ENCODE results near the gene BCL2L11.

BCL2L11 gene

DNA sequence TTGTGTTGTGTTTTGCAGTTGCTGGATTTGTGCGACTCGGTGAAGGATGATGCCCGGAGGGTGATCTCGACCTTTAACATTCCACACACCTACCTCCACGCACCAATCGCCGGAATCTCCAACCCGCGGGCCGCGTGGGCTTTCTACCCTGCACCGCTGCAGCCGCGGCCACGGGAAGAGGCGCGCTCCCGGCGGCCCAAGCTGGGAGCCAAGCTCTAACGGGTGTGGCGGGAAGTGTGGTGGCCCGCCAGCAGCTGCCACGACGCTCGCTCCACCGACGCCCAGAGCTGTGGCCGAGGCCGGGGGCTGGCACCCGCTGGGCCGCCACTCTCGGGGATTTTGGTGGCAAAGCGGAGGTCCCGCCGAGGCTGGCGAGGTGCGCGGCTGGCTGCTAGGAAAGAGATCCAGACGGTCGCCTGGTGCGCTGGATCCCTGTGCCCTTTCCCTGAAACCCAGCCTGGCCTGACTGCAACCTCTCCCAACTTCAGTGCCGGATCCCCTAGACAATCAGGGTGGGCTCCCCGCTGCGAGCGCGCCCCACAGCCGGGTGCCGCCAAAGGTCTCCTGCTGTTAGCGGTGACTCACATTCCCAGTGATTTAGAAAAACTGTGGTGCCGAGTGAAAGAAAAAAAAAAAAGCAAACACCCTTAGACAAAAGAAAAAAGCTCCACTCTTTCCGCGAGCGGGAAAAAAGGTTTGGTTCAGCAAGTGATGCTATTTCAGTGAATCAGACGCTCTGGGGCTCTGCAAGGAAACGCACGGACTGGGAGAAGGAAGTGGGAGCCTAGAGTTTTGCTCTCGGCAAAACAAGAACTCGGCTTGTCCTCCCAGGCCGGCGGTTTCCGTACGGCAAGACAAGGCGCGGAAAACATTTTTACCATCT, 2.9 kb upstream of the BCL2L11 start:
- DNase-seq (ENCODE audit: low spot score): peak; percentile 19

DNA sequence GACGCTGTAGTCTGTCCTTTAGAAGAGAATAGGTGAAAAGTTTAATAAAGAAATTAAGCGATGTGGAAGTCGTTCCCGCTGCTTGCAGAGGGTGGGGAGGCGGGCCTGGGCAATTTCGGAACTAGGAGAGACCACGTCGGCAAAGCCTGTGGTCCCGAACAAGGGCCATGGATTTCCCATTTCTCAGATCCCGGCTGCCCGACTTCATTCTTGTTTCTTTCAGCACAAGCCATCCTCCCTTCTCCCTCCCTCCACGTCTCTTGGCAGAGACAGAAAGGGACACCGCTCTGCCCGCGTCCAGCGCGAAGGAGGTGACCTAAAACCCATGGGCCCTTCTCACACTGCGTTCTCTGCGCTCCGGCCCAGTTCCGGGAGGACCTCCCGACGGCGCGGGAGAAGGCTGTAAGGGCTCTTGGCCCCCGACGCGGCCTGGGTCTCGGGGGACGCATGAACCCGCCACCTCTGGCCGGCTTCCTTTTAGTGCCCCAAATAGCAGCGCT, 2.2 kb upstream of the BCL2L11 start:
- no peak for DNase-seq (ENCODE audit: low spot score)

DNA sequence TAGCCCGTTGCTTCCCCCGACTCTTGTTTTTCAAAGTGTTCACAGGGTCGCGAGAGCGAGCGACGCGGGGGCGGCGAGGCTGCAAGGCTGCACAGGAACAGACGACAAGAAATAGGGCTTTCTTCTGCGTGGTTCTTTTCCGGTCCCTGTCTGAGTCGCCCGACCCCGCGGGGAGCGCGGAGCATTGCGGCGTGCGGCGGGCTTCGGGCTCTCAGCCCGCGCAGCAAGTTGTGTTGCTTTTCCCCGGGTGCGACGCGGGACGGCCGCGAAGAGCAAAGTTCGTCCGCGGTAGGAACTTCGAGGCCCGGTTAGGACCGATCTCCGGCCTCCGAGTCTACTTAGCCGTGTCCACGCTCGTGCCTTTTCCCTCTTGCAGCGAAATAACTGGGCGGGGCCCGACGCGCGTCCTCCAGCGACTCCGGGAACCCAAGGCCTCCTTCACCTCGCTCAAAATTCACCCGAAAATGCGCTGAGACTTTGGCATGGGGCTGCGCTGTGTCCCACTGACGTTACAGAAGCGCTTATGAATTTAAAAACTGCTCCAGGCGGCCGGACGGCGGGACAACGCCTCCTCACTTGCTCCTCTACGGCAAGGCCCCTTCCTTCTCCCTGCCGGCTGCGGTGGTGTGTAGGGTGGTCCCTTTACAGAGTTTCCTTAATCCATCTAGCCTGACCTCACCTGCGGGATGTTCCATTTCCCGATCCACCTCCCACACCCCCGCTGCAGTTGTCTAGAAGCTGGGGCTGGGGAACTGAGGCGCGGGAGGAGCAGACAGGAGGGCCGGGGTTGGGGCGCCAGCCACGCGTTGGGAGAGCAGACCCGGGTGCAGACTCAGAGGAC, 1.5 kb upstream of the BCL2L11 start:
- DNase-seq (ENCODE audit: low spot score): peak; percentile 12

DNA sequence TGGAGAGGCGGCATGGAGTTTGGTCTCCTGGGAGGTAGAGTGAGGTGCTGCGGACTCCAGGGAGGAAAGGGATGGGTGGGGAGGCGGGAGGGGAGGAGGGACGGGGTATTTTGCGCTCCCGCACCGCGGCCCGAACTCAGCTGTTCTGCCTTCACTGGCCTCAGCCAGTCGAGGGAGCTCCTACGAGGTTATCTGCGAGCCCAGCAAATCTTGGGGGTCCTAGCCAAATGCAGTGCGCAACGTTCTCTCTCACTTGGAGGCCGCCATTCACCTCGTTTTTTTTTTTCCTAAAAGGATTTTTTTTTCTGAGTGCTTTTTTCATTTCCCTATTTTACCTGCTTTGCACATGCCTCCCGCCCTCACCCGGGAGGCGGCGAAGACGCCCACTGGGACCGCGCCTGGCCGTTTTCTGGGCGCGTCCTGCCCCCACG, 877 bp upstream of the BCL2L11 start:
- DNase-seq (ENCODE audit: low spot score): peak; percentile 15

DNA sequence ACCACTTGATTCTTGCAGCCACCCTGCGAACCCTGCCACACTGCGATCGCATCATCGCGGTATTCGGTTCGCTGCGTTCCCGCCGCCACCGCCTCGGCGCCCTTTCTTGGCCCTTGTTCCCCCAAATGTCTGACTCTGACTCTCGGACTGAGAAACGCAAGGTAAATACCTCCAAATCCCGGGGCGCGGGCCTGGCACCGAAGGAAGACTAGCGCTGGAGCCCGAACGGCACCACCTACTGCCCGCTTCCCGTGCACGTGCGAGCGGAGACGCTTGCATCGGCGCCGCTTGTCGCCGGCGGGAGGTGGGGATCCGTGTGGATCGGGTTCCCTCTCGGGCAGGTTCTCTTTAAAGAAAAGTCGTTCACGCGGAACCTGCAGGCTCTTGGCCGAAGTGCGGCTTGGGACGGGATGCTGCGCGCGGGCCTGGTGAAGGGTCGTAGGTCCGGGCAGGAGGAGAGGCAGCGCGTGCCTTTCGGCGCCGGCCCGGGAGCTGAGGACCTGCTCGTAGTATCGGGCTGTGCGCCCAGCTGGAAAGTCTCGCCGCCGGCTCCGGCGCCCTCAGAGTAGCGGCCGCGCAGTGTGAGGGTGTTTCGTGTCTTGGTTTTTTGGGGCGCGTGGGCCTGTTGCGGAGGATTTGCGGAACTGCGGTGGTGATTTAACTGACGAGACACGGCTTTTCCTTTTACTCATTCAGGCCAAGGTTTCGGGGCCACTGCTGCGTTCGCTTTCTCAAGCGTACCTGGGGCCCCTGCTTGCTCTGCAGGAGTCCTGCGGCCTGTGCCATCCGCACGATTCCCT, 514 bp downstream of the BCL2L11 start:
- DNase-seq (ENCODE audit: low spot score): peak; percentile 40

DNA sequence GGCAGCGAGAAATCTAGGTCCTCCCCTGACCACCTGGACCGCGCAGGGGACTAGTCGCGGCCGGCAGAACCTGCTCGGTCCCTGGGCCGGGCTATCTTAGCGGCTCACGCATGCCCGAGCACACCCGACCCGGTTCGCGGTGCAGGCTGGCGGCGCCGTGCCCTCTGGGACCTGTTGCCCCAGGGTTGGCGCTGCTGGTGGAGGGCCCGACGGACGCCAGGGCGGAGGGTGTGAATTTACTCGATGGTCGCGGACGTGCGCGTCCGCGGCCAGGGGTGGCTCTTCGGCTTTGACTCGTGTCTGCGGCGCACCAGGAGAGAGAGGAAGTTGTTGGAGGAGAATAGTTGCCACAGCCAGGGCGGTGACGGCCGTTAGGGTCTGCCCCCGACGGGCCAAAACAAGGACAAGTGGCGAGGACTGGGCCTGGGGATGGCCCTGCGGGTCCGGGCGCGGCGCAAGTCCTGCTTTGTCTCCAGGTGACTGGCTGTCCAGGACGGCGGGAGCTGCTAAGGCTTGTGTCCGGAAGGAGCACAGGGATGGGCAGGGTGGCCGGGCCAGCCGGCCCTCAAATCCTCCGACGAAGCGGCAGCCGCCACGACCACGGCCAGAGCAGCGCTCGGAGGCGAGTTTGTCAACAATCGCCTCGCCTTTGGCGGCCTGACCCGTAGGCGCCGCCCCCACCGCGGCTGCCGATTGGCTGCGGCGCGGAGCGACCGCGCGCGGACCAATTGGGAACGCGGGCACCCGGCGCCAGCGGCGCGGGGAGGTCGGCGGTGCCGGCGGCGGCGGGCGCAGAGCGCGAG, 1.3 kb downstream of the BCL2L11 start:
- peak; percentile 94 for DNase-seq (ENCODE audit: low spot score)

DNA sequence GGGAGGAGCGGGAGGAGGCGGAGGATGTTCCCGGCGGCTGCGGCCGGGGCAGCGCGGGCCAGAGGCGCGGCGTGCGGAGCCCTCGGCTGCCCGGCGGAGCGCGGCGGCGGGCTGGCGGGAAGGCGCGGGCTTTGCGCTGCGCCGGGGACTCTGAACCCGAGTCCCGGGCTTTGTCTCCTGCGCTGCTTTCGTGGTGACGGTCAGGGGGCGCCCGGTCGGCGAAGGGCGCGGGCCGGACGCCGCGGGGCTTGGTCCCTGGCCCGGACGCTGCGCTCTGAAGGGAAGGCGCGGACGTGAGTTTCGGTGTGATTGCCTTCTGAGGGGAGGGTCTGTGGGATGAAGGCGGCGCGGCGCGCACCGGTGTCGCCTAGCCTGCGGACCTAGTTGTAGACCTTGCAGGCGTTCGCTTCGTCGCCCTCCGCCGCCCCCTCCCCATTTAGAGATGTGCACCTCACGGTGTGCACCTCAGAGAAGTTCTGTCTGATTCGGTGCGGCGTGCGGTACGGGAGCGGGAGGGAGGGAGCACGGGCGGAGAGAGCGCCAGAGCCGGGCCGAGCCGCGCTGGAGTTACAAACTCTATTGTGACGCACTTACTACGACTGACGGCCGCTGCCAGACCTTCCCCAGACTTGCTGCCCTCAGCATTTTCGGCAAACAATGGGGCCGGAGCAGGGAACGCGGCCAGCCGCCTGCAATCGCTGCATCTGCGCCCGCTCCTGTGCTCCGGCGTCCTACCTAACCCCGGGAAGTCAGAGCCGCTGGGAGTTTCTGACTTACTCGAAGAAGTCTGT, 2.1 kb downstream of the BCL2L11 start:
- peak; percentile 65 for DNase-seq (ENCODE audit: low spot score)

DNA sequence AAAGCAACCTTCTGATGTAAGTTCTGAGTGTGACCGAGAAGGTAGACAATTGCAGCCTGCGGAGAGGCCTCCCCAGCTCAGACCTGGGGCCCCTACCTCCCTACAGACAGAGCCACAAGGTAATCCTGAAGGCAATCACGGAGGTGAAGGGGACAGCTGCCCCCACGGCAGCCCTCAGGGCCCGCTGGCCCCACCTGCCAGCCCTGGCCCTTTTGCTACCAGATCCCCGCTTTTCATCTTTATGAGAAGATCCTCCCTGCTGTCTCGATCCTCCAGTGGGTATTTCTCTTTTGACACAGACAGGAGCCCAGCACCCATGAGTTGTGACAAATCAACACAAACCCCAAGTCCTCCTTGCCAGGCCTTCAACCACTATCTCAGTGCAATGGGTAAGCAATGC, 3.0 kb downstream of the BCL2L11 start:
- DNase-seq (ENCODE audit: low spot score): no peak

DNA sequence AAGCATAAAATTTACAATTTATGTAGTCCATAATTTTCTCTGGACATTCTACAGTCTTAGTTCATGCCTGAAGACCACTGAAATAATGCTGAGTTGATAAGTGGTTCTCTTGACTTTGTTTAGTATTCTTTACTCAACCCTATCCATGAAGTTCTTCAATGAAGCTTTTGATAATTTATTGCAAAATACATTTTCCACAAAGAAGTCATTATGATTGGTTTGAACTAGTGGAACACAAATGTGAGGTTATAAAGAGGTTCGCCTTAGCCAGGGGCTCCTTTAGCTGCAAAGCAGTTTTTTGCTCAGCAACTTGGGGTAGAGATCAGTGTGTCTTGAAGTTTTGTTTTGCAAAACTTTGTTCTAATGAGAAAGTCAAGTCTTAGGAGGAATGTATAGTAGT, 5.9 kb downstream of the BCL2L11 start:
- DNase-seq (ENCODE audit: low spot score): no peak

DNA sequence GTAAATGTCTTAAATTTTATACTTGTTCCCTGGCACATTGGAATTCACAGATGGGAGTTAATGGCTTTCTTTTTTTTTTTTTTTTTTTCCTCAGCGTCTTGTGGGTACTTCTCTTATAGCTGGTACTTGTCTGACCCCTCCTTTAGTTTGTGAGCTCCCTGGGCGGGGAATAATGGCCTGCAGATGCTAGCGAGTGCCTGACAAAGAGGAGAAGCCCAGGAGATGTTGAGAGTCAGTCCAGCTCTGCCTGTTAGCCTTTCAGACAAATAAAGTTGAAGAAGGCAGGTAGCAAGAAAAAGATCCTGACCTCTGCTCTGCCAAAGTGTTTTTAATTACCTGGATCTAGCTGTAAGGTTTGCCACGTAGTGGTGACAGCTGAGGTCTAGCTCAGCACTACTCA, 6.6 kb downstream of the BCL2L11 start:
- DNase-seq (ENCODE audit: low spot score): no peak

DNA sequence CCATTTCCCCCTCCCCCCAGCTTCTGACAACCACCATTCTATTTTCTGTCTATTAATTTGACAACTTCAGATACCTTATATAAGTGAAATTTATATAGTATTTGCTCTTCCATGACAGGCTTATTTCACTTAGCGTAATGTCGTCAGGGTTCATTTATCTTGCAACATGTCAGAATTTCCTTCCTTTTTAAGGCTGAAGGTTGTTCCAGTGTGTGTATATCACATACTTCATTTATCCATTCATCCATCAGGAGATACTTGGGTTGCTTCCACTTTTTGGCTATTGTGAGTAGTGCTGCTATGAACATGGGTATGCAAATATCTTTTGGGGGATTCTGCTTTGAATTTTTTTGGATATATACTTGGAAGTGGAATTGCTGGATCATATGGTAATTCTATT, 7.4 kb downstream of the BCL2L11 start:
- no peak for DNase-seq (ENCODE audit: low spot score)

DNA sequence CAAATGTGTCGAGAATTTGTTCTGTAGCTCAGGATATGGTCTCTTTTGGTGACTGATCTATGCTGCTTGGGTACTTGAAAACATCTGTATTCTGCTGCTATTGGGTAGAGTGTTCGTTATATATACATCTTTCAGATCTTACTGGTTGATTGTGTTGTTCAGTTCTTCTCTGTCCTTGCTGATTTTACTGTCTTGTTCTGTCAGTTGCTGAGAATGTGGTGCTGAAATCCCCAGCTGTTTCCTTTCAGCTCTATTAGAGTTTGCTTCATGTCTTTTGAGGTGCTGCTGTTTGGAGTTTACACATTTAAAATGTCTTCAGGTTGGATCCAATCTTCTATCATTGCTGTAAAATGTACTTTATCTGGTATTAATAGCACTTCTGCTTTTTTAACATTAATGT, 12.9 kb downstream of the BCL2L11 start:
- no peak for DNase-seq (ENCODE audit: low spot score)

DNA sequence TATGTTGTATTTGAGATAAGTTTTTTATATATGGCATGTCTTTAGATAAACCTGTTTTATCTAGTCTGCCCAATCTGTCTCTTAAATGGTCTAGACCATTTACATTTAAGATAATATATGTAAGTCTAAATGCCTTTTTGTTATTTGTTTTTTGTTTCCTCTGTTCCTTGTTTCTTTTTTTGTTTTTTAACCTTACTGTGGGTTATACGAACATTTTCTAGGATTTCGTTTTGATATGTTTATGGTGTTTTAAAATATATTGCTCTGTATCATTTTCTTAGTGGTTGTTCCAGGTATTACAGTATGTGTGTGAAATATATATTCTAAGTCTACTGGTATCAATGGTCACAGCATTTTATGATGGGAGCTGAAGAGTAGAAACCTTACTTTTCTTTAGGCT, 13.3 kb downstream of the BCL2L11 start:
- DNase-seq (ENCODE audit: low spot score): no peak

DNA sequence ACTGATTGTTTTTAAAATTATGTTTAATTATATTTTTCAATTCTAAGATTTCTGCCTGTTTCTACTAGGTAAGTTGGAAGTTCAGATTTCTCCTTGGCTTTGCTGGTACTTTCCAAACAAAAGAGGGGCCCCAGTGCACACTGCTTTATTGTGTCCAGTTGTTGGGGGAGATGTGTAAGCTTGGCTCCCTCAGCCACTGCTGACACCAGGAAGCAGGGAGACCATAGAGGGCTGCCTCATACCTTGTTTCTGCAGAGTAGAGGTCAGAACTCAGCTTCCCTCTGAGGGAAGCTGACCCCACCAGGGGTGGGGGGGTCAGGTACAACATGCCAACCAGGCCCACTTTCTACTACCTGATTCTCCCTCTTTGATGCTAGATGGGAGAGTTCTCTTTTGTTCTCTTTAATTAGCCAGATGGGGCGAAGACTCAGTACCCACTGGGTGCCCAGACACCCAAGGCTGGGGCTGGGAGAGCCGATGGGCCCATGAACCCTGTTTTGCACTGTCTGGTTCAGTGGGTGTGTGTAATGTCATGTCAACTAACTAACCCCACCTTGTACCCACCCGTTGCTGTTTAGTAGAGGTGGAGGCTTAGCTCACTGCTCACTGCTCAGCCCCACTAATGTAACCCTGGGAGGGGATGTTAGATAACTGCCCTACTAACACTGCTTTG, 14.7 kb downstream of the BCL2L11 start:
- DNase-seq (ENCODE audit: low spot score): no peak

DNA sequence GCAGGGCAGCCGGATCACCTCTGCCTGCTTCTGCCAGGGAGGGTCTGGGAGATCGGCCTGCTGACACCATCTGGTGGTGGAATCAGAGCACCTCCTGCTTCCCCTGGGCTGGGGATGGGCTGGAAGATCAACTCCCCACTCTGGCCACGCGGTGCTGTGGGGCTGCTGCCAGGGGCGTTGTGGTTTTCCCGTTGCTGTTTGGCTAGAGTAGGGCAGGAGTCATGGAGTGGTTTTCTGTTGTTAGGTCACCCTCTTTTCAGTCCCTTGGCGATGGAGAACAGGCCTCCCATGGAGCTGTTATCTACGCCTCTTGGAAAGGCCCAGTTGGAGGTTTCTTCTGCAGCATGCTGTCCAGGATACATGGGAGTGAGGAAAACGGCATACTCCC, 15.2 kb downstream of the BCL2L11 start:
- no peak for DNase-seq (ENCODE audit: low spot score)

DNA sequence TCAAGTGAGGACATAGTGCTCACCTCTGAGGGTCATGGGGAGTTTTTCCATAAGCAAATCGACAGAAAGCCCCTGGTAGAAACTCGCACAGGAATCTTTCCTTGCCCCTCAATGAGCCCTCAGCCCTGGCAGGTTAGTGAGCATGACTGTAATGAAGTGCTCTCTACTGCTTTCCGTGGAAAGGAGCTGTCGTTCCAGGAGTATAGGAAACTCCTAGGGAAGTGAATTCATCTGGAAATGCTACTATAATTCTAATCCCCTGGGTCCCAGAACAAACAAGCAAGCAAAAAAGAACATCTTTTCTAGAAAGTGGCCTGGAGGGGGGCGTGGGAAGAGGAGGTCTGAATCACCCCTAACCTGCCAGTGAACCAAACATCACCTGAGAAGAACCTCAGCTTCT, 18.1 kb downstream of the BCL2L11 start:
- no peak for DNase-seq (ENCODE audit: low spot score)

DNA sequence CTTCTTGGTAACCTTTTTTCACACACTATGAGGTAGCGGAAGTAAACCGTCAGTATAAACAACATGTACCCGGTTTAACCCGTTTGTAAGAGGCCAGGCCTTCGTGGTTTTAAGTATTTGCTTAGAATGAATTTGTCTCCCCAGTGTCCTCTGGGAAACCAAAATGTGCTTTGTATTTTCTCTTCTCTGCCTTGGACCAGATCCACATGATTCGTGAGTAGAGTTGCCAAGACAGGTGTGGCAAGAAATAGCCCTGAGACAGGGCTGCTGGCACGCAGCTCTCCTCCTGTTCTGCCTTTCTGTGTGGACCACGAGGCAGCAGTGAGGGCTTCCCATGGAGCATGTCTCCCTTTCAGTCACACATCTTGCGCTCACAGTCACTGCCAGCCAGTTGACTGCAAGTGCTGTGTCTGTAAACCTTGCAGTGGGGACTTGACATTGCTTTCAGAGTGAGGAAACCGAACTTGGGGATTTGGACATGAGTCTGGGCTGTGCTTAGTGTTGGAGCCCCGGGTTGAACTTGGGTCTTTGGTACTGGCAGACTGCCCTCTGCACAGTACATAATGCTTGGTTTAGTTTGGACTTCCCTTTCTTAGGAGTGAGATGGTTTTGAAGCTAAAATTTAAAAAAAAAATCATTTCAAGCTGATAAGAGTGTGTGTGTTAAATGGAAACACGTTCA, 19.1 kb downstream of the BCL2L11 start:
- DNase-seq (ENCODE audit: low spot score): no peak

DNA sequence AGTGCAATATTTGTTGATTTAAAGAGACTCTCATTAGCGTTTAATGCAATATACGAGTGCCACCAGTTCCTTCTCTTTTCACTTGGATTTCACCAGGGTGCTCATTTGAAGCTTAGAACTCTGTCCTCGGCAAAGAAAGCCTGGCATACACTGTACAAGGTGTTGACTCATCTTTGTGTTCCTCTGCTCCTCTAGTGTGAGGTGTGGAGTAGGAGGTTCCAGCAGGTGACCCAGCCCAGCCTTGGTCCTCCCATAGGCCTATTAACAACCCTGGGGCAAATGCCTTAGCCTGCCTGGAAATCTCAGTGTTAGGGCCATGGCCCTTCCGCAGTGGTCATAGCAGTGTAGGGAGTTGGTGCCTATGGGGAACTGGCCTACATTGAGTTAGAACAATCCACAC, 20.1 kb downstream of the BCL2L11 start:
- no peak for DNase-seq (ENCODE audit: low spot score)

DNA sequence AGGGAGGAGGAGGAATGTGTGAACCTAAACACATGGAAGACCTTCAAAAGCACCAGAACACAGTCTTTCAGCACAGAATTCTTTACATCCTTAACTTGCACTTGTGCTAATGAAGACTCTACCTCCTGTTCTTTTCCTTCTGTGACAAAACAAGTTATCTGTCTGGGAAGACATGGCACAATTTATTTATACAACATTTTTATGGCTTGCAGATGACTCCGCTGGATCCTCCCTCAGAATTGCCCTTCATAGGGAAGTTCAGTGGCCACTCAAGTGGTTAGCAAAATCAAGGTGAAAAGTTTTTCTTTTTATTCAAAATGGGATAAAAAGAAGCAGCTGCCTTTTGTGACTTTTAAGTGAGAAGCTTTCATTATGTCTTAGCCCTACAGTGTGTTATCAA, 21.4 kb downstream of the BCL2L11 start:
- no peak for DNase-seq (ENCODE audit: low spot score)

Measured in HuH-7.5 (cell line).